H1 (cell line): ENCODE data around the gene CCR1. TPM values are rescaled to one million over a fixed set of nuclear protein-coding genes. Genes with fewer than 3 reads are reported as not detected.

Experiments
- CTCF ChIA-PET: fragments of 300-600 bp; sonication (Branson Sonifier 250); formaldehyde crosslinking; loops from one replicate; lab custom pipeline; 2021; ENCODE audit not compliant: partially characterized antibody; lab: Charles Lee
- POLR2A ChIA-PET: fragments of 300-600 bp; sonication (Branson Sonifier 250); formaldehyde crosslinking; loops from one replicate; lab custom pipeline; 2021; ENCODE audit warnings: inconsistent platforms; ENCODE audit not compliant: partially characterized antibody; lab: Charles Lee
- DNase-seq, 2 experiments: peaks; one replicate each; pipeline versions ENCODE4 v3.0.0 to v3.0.0-alpha.2; 2010 to 2022; ENCODE audit warnings: low spot score in 2 of 2, low read depth in 1 of 2, mixed read lengths in 1 of 2
- FAIRE-seq: peaks from 2 replicates; lab custom pipeline; 2011; peaks lifted over from hg19 to GRCh38; lab: Jason Lieb, UNC
- H2AFZ ChIP-seq: 2 replicates; pipeline ENCODE4 v1.8.1; 2012; ENCODE audit warnings: low read length, inconsistent platforms
- H2AK5ac ChIP-seq: 2 replicates; pipeline ENCODE4 v1.6.1; 2013; ENCODE audit warnings: low read depth, low read length
- H2BK120ac ChIP-seq: replicated peaks from 2 replicates; pipeline ENCODE3; 2013; ENCODE audit warnings: low read depth, low read length, inconsistent platforms
- H2BK12ac ChIP-seq: 2 replicates; pipeline ENCODE4 v1.6.1; 2013; ENCODE audit warnings: low read depth, low read length
- H2BK15ac ChIP-seq: 2 replicates; pipeline ENCODE4 v1.6.1; 2013; ENCODE audit warnings: low read length
- H2BK20ac ChIP-seq: 2 replicates; pipeline ENCODE4 v1.6.1; 2013; ENCODE audit warnings: low read length
- H2BK5ac ChIP-seq: 2 replicates; pipeline ENCODE4 v1.6.1; 2013; ENCODE audit warnings: low read depth, low read length
- H3K14ac ChIP-seq: 2 replicates; pipeline ENCODE4 v1.6.1; 2013; ENCODE audit warnings: inconsistent platforms; ENCODE audit not compliant: insufficient read length
- H3K18ac ChIP-seq: 2 replicates; pipeline ENCODE4 v1.6.1; 2013; ENCODE audit warnings: low read length; ENCODE audit errors: extremely low read depth
- H3K23ac ChIP-seq: 2 replicates; pipeline ENCODE4 v1.6.1; 2013; ENCODE audit warnings: inconsistent platforms; ENCODE audit not compliant: insufficient read length
- H3K23me2 ChIP-seq: 2 replicates; pipeline ENCODE4 v1.6.1; 2013; ENCODE audit warnings: low read depth, low read length
- H3K27ac ChIP-seq: 2 replicates; pipeline ENCODE4 v1.6.1; 2011; ENCODE audit warnings: low read depth, low read length, inconsistent platforms
- H3K27me3 ChIP-seq, 4 experiments: replicated peaks in 1 of 4; 1 replicate in 1 of 4; 2 replicates in 3 of 4; pipeline versions ENCODE4 v1.6.1 to v1.8.1; 2011 to 2013; ENCODE audit warnings: low read length in 3 of 4, mild to moderate bottlenecking in 3 of 4, inconsistent platforms in 2 of 4, mixed read lengths in 2 of 4, moderate library complexity in 1 of 4; ENCODE audit not compliant: control insufficient read depth in 3 of 4, insufficient read depth in 3 of 4; ENCODE audit errors: extremely low read depth in 1 of 4
- H3K36me3 ChIP-seq, 4 experiments: 2 replicates each; pipeline versions ENCODE4 v1.6.1 to v1.8.1; 2011 to 2013; ENCODE audit warnings: mild to moderate bottlenecking in 4 of 4, low read length in 3 of 4, moderate library complexity in 2 of 4, control low read depth in 1 of 4, inconsistent platforms in 1 of 4; ENCODE audit not compliant: insufficient read depth in 4 of 4, control insufficient read depth in 2 of 4
- H3K4ac ChIP-seq: replicated peaks from 2 replicates; pipeline ENCODE3; 2013; ENCODE audit warnings: low read length, low read depth, mixed read lengths, inconsistent platforms; ENCODE audit not compliant: insufficient read length
- H3K4me1 ChIP-seq, 4 experiments: replicated peaks in 1 of 4; 1 replicate in 1 of 4; 2 replicates in 3 of 4; pipeline versions ENCODE4 v1.6.1 to v1.8.1; 2011 to 2013; ENCODE audit warnings: low read length in 3 of 4, inconsistent platforms in 2 of 4, mixed read lengths in 1 of 4; ENCODE audit not compliant: insufficient read depth in 4 of 4, control insufficient read depth in 3 of 4
- H3K4me2 ChIP-seq, 2 experiments: 2 replicates each; pipeline versions ENCODE4 v1.6.1 to v1.8.1; 2011 to 2013; ENCODE audit warnings: low read depth in 2 of 2, low read length in 2 of 2, control low read depth in 1 of 2, inconsistent platforms in 1 of 2, mild to moderate bottlenecking in 1 of 2; ENCODE audit not compliant: insufficient read depth in 1 of 2
- H3K4me3 ChIP-seq, 4 experiments: fragments of 200-600, 300-600 bp in 1 of 4; sonication (generic), shearing (Covaris generic), sonication (Bioruptor Twin) in 1 of 4; 2 replicates each; pipeline versions ENCODE4 v1.5.1 to v1.8.1; 2011 to 2016; ENCODE audit warnings: low read length in 4 of 4, low read depth in 3 of 4, control low read depth in 2 of 4, inconsistent platforms in 2 of 4, mild to moderate bottlenecking in 2 of 4, mixed read lengths in 1 of 4, moderate library complexity in 1 of 4; ENCODE audit not compliant: insufficient read depth in 2 of 4; ENCODE audit errors: extremely low read depth in 1 of 4
- H3K56ac ChIP-seq: replicated peaks from 2 replicates; pipeline ENCODE3; 2013; ENCODE audit warnings: low read depth, mild to moderate bottlenecking, mixed read lengths, low read length, inconsistent platforms; ENCODE audit not compliant: insufficient read length
- H3K79me1 ChIP-seq: 2 replicates; pipeline ENCODE4 v1.6.1; 2013; ENCODE audit warnings: low read depth, low read length, control low read depth
- H3K79me2 ChIP-seq, 2 experiments: 2 replicates each; pipeline versions ENCODE4 v1.6.1 to v1.8.1; 2012 to 2013; ENCODE audit warnings: low read length in 2 of 2, mild to moderate bottlenecking in 2 of 2, inconsistent platforms in 1 of 2; ENCODE audit not compliant: insufficient read depth in 2 of 2, control insufficient read depth in 1 of 2
- H3K9ac ChIP-seq, 4 experiments: replicated peaks in 1 of 4; 1 replicate in 1 of 4; 2 replicates in 3 of 4; pipeline versions ENCODE4 v1.6.1 to v1.8.1; 2011 to 2013; ENCODE audit warnings: low read depth in 3 of 4, low read length in 3 of 4, control low read depth in 2 of 4, mild to moderate bottlenecking in 2 of 4, moderate library complexity in 2 of 4, inconsistent platforms in 1 of 4; ENCODE audit errors: extremely low read depth in 1 of 4
- H3K9me3 ChIP-seq, 2 experiments: 2 replicates each; pipeline versions ENCODE4 v1.6.1 to v1.8.1; 2012 to 2013; ENCODE audit warnings: mild to moderate bottlenecking in 2 of 2, moderate library complexity in 2 of 2, control low read depth in 1 of 2, inconsistent platforms in 1 of 2, low read depth in 1 of 2, low read length in 1 of 2, mixed read lengths in 1 of 2; ENCODE audit not compliant: insufficient read depth in 2 of 2
- H4K20me1 ChIP-seq, 2 experiments: replicated peaks in 1 of 2; 2 replicates each; pipeline versions ENCODE3 to v1.8.1; 2011 to 2013; ENCODE audit warnings: inconsistent platforms in 2 of 2, low read length in 2 of 2, mild to moderate bottlenecking in 1 of 2; ENCODE audit not compliant: insufficient read depth in 2 of 2, control insufficient read depth in 1 of 2
- H4K5ac ChIP-seq: 2 replicates; pipeline ENCODE4 v1.6.1; 2013; ENCODE audit warnings: low read length, low read depth, mixed read lengths, inconsistent platforms; ENCODE audit not compliant: insufficient read length
- H4K8ac ChIP-seq: 2 replicates; pipeline ENCODE4 v1.8.0; 2013; ENCODE audit warnings: mild to moderate bottlenecking, moderate library complexity, low read length, inconsistent platforms; ENCODE audit not compliant: insufficient read depth; ENCODE audit errors: extremely low read depth
- H4K91ac ChIP-seq: replicated peaks from 2 replicates; pipeline ENCODE3; 2013; ENCODE audit warnings: low read length, mixed read lengths, inconsistent platforms; ENCODE audit not compliant: insufficient read length
- BCL11A ChIP-seq, 2 experiments: IDR thresholded peaks; one replicate each; pipeline ENCODE4 v1.6.1; 2011; ENCODE audit warnings: low read depth in 2 of 2, low read length in 2 of 2, mild to moderate bottlenecking in 2 of 2
- EP300 ChIP-seq, 2 experiments: IDR thresholded peaks; 1 replicate in 1 of 2; 2 replicates in 1 of 2; pipeline ENCODE4 v1.6.1; 2011 to 2012; ENCODE audit warnings: low read depth in 2 of 2, low read length in 2 of 2, mild to moderate bottlenecking in 2 of 2, borderline replicate concordance in 1 of 2, inconsistent platforms in 1 of 2, moderate library complexity in 1 of 2
- JUN ChIP-seq: IDR thresholded peaks from 2 replicates; pipeline ENCODE4 v1.6.1; 2011; ENCODE audit warnings: low read depth, mild to moderate bottlenecking, improper control_type of control experiment, low read length
- KDM1A ChIP-seq: fragments of 200-600, 300-600 bp; sonication (generic); IDR thresholded peaks from 2 replicates; pipeline ENCODE4 v1.7.1; 2016; ENCODE audit warnings: mild to moderate bottlenecking, low read length, borderline replicate concordance
- RBBP5 ChIP-seq: IDR thresholded peaks from 2 replicates; pipeline ENCODE4 v1.7.1; 2012; ENCODE audit warnings: low read depth, mild to moderate bottlenecking, inconsistent platforms, low read length, moderate library complexity, borderline replicate concordance
- RXRA ChIP-seq: IDR thresholded peaks from 2 replicates; pipeline ENCODE4 v1.6.1; 2011; ENCODE audit warnings: low read depth, mild to moderate bottlenecking, low read length, moderate library complexity; ENCODE audit not compliant: insufficient read depth
- SP1 ChIP-seq: IDR thresholded peaks from 2 replicates; pipeline ENCODE4 v1.6.1; 2011; ENCODE audit warnings: low read depth, low read length
- SP2 ChIP-seq: IDR thresholded peaks from 2 replicates; pipeline ENCODE4 v1.6.1; 2012; ENCODE audit warnings: mild to moderate bottlenecking, low read length, inconsistent platforms
- SP4 ChIP-seq: IDR thresholded peaks from 2 replicates; pipeline ENCODE4 v1.6.1; 2012; ENCODE audit warnings: low read length, inconsistent platforms
- WGBS, 2 experiments: shearing (Covaris generic) in 1 of 2; methylation state at CpG; one replicate each; pipeline versions ENCODE4 v1.1.6 to v1.1.7; 2013 to 2015; ENCODE audit warnings: low lambda C conversion rate in 2 of 2, mixed read lengths in 2 of 2, inconsistent platforms in 1 of 2, low coverage in 1 of 2, missing lambda C conversion rate in 1 of 2; ENCODE audit not compliant: insufficient replicate concordance in 2 of 2, insufficient coverage in 1 of 2, insufficient read length in 1 of 2; ENCODE audit errors: extremely low coverage in 1 of 2, missing lambda C conversion rate in 1 of 2; 5-methylcytosine and 5-hydroxymethylcytosine counted together
- polyA plus RNA-seq, 7 experiments: library from polyadenylated mRNA; depleted of rRNA in 3 of 7; stranded (reverse) in 5 of 7; unstranded in 2 of 7; fragments of >200 nt in 5 of 7; fragments of 200-250 nt in 2 of 7; gene quantifications; 1 replicate in 5 of 7; 2 replicates in 1 of 7; 4 replicates in 1 of 7; pipeline versions ENCODE4 v1.2.1 to v1.2.3, GENCODE V29; 2011 to 2013; ENCODE audit warnings: missing spikeins in 2 of 7, mixed read lengths in 2 of 7
- total RNA-seq: library from RNA; stranded (reverse); fragmentation: NEBNext Ultra II Directional; extraction: Animal tissue kit (Norgen Biotek cat#: 25700); gene quantifications from 2 replicates; pipeline ENCODE4 v1.2.1, GENCODE V29; 2021
- TF ChIP-seq, protein P1 (sequence below): IDR thresholded peaks from 2 replicates; pipeline ENCODE4 v1.6.1; 2012; ENCODE audit warnings: low read length, inconsistent platforms

The CCR1 gene
- total and polyA plus RNA-seq, 2 of the 8 experiments (the other 6 are each of a cell fraction or from before 2014, with no cell fraction given): not detected

DNA sequence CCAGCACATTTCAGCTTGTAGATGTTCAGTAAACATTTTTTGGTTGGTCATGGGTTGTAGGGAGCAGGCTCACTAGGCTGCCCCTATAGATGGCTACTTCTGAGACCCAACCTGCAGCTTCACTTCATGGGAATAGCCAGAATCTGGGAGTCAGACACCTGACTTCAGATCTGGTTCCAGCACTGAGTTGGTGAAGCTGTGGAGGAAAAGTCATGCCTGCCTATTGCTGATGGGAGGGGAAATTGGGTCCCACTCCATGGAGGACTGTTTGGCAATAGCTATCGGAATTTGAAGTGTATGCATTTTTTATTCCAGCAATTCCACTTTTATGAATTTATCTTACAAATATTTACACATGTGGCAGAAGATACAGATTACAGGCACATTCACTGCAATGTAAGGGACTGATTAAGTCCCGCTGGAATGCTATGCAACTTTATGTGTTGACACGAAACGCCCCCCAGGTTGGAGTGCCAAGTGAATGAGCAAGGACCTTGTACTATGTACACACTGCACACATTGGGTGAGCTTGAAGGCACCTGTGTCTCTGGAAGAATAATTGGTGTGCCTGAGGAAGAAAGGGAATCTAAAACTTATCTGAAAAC, 7.8 kb upstream of the CCR1 start:
- no peaks in the 10 kb centered on the region for H3K79me1 ChIP-seq
- H2BK5ac ChIP-seq: no peak overlapping the region
- no peak overlapping the region for H3K18ac ChIP-seq
- no peak overlapping the region for H4K91ac ChIP-seq
- FAIRE-seq (no peak), DNase-seq (no peak)
- H2AK5ac ChIP-seq: no peak overlapping the region
- H2AFZ ChIP-seq: no peak overlapping the region
- H2BK20ac ChIP-seq: no peak overlapping the region
- no peak overlapping the region for H3K27ac ChIP-seq
- no peak overlapping the region for H3K4me3 ChIP-seq
- H2BK120ac ChIP-seq: no peak overlapping the region
- ChIA-PET POLR2A (no interaction called here), CTCF (interaction anchor here (0.5 to 7.1 kb wide), 23 partner anchors 9 to 282 kb away, joined by 3 to 164 read pairs (median 4); partner anchors contain the start of genes CCR5 and RTP3)
- H3K9me3 ChIP-seq: no peaks in the 10 kb centered on the region; a peak in 1 of 4 replicates
- no peak overlapping the region for H3K4ac ChIP-seq
- H4K20me1 ChIP-seq: no peaks in the 10 kb centered on the region
- no peaks in the 10 kb centered on the region for H3K36me3 ChIP-seq
- no peak overlapping the region for H3K56ac ChIP-seq
- H3K14ac ChIP-seq: no peak overlapping the region
- no peak overlapping the region for H3K23ac ChIP-seq
- no peak overlapping the region for H2BK12ac ChIP-seq
- 76% methylated on average over 4 of the region's 4 CpGs; no CpG with 5 or more reads in 1 of the 2 experiments for WGBS, 2 experiments
- no peaks in the 10 kb centered on the region for H3K23me2 ChIP-seq
- no peaks in the 10 kb centered on the region for H3K79me2 ChIP-seq
- no peak overlapping the region for H3K4me2 ChIP-seq
- no peaks in the 10 kb centered on the region for H3K27me3 ChIP-seq
- no peak overlapping the region for H4K8ac ChIP-seq
- H3K4me1 ChIP-seq: 0 out of 7 replicates have a peak, but pooled peaks cover 0 to 4% (median 0%) of the 10 kb centered on the region in 4 experiments
- H2BK15ac ChIP-seq: no peak overlapping the region
- H4K5ac ChIP-seq: no peak overlapping the region
- H3K9ac ChIP-seq: no peak overlapping the region
- TF ChIP-seq RXRA (no peak), SP1 (no peak), BCL11A (IDR thresholded peaks at IDR 0.05; ENCODE audit: low read depth in 2 of 2, low read length in 2 of 2) (no peak), RBBP5 (no peak), EP300 (IDR thresholded peaks at IDR 0.05; ENCODE audit: borderline replicate concordance in 1 of 2, low read depth in 2 of 2, low read length in 2 of 2) (no peak), SP4 (no peak), KDM1A (no peak), JUN (no peak), SP2 (no peak)
- TF ChIP-seq, protein P1, sequence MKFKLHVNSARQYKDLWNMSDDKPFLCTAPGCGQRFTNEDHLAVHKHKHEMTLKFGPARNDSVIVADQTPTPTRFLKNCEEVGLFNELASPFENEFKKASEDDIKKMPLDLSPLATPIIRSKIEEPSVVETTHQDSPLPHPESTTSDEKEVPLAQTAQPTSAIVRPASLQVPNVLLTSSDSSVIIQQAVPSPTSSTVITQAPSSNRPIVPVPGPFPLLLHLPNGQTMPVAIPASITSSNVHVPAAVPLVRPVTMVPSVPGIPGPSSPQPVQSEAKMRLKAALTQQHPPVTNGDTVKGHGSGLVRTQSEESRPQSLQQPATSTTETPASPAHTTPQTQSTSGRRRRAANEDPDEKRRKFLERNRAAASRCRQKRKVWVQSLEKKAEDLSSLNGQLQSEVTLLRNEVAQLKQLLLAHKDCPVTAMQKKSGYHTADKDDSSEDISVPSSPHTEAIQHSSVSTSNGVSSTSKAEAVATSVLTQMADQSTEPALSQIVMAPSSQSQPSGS: no peak
